Activated CD4-positive, alpha-beta T cell treated with anti-CD3 and anti-CD28 coated beads, Interleukin-2, amount 50 U/mL, for 4 hours (primary cell): ENCODE data around the gene RNF151.
A peak's percentile ranks its signal among the peaks of the same experiment; 100 is the strongest.

Experiments used
- DNase-seq, 2 experiments: peaks; one replicate each; pipeline ENCODE4 v3.0.0-alpha.2; 2020

RNF151 gene

DNA sequence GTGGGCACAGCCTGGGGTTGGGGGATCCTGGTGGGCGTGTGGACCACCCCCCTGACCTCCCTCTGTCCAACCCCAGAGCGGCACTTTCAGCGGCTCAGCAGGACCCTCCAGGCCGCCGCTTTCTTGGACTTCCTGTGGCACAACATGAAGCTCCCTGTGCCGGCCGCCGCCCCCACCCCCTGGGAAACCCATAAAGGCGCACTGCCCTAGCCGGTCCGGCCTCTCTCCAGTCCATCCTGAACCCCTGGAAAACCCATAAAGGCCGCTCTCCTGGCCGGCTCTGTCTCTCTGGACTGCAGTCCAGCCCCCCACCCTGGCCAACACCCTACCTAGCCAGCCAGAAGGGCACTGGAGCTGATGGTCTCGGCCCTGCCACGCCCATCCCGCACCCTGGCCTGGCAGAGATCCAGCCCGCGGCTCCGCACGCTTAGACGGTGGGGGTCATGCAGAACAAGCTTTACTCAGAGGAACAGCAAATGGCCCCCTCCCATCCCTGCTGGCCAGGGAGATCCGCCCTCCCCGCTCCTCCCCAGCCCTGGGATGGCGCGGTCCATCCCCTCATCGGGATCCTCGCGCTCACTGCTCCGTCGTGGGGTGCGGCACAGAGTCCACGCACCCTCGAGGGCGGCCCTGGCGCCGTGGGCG, 11.9 kb downstream of the RNF151 start:
- no peak for DNase-seq

DNA sequence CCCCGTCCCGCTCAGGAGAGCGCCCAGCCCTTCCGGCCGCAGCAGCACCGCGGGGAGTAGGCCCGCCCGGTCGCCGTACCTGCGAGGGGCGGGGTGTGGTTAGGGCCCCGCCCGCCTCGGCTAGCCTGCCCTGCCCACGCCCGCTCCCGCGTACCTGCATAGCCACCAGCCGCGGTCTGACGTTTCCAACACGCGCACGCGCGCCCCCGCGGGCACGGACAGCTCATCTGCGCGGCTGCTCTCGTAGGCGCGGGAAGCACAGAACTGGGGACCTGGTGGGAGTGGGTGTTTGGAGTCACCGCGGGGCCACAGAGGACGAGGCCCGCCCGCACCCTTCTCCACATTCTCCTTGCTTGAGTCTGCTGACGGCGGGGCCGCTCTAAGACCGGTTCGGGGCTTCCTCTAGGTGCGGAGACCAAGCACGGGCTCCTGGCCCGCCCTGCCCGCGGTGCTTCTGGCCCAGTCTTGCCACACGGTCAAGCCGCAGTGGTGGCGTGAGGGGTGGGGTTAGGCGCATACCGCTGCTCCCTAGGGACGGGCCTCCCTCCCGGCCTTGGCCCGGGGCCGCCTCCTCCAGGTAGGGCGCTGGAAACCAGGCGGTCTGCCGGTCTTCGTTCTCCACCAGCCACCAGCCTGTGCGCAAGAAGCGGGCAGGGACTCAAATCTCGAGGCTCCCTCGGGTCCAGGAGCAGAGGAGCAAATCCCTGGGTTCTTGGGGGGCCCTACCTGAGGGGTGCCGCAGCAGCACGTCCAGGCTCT, 12.8 kb downstream of the RNF151 start:
- DNase-seq = peak in 1 of 2 experiments; percentile 53

DNA sequence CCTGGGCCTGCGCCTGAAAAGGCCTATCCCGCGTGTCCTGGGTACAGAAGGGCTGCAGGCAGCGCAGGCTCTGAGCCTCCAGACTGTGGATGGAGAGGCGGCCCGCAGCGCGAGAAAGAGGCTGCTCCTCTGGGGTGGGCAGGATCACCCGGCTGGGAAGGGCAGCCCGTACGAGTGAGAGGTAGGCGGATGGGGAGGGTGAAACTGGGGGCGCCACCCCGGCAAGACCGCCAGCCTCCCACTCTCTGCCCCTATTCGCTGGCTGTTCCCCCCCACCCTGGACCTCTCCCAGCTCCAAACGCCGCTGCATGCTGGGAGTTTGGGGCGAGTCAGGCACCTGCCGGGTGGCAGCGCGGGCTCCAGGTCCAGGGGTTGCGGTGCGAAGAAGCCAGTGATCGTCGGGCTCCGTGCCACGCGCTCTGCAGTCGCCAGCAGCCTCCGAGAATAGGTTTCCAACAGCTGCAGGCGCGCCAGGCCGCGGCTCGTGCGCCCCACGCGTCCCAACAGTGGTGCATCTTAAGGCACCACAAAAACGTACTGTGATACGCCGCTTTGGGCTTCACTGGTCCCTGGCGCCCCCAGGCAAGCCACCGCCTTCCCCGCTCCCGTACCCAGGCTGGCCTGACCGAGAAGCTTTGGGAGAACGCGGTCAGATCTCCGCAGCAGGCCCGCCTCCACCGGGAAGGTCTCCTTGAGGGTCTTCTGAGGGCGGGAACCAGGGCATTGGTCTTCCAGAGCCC, 13.5 kb downstream of the RNF151 start:
- no peak for DNase-seq

DNA sequence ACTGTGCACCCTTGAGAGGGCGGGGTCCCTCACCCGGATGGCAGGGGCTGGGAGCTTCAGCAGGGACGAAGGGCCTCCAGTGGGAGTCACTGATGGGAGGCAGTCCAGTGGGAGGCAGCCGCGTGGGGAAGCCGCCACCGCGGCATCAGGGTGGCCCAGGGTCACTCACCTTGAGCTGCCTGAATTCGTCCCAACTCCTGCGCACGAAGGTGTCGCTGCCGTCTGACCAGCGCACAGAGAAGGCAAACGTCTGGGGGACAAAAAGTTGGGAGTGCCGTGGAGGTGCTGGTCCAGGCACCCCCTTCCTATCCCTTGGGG, 14.1 kb downstream of the RNF151 start:
- no peak for DNase-seq

DNA sequence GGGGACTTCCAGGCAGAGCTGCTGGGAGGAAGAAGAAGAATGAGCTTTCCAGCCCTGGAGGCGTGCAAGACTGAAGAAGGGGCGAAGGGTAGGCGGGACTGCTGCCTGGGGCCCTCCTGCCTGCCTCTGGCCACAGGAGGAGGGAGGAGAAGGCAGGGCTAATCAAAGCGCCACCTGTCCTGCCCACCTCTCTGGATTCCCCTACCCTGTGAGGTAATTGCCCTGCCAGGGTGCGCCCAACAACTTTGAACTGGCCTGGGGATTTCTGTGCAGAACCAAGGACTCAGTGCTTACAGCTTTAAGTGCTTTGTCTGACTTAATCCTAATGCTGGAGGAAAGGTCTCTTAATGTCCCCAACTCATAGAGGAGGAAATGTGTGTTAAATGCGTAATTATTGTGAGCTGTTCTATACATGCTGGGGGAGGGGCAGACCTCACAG, 14.8 kb downstream of the RNF151 start, which contains the start of gene NOXO1:
Gene NOXO1, minus strand, starts transcription at position 72 of the 439 bp plus-strand sequence. CDS start 290 bp downstream, outside the sequence.
- no peak for DNase-seq

DNA sequence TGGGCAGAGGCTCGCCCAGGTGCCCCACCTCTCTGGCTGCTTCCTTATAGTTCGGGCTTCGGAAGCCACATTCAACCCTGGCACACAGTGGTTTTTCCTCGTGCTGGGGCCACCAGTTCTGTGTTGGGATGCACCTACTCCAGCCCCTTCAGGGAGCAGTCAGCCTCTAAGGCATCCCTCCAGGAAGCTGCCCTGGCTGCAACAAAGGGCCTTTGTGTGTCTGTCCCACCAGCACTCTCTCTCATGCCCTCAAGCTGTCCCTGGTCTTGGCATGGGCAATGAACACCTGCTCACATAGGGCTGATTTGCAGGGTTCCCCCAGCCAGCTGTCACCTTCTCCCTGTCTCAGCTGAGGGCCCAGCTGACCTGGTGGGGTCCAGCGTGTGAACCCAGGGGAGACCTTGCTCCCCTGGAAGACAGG, 15.4 kb downstream of the RNF151 start:
- no peak for DNase-seq

DNA sequence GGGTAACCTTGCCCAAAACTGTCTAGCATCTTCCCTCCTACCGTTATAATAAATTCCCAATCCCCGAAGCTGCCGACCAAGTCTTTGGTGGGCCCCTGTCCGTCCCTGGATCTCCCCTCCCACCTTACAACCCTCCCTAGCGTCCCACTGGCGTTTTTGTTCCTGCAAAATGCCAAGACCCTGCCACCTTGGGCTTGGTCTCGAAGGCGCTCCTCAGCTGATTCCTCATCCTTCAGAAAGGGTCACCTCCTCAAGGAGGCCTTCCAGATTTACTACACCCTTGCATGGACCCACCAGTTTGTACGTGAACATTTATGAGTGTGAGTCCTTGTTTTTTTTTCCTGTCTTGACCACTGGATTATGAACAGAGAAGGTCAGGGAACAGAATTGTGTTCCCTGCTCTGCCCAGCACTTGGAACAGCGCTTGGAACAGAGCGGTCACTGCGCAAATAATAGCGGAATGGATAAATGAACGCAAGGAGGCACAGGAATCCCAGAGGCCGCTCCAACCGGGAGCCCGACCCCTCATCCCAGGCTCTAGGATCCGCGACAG, 16.4 kb downstream of the RNF151 start:
- DNase-seq = no peak

DNA sequence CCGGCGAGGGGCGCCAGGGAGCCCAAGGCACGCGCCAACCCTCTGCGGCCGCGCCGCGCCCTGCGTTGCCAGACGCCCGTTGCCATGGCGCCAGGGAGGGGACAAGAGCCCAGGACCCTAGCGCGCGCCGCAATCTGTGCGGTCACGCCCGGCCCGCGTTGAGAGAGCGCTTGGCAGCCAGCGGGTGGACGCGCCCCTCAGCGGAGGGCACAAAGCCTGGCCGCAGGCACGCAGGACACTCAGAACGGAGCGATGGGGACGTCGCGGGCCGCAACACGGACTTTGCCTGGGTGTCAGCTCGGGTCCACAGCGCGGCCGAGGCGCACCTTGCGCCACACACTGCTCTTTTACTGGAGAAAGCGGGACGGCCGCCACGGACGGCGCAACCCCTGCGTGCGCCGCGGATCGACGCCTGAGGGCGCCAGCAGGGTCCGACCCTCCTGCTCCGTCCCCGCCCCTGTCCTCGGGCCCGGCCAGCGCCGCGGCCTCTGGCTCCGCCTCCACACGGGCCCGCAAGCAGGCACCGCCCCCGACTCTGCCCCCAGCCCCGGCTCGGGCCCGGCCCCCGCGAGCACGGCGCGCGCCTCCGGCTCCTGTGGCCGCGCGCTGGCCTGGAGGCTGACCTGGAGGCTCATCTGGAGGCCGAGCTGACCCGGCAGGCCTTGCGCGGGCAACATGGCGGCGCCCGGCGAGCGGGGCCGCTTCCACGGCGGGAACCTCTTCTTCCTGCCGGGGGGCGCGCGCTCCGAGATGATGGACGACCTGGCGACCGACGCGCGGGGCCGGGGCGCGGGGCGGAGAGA, 17.1 kb downstream of the RNF151 start, which contains the start of gene GFER:
Gene GFER, plus strand, starts transcription at position 650 of the 803 bp plus-strand sequence. Its CDS starts 26 bp downstream, at position 676.
- peak in 1 of 2 experiments; percentile 39 for DNase-seq

DNA sequence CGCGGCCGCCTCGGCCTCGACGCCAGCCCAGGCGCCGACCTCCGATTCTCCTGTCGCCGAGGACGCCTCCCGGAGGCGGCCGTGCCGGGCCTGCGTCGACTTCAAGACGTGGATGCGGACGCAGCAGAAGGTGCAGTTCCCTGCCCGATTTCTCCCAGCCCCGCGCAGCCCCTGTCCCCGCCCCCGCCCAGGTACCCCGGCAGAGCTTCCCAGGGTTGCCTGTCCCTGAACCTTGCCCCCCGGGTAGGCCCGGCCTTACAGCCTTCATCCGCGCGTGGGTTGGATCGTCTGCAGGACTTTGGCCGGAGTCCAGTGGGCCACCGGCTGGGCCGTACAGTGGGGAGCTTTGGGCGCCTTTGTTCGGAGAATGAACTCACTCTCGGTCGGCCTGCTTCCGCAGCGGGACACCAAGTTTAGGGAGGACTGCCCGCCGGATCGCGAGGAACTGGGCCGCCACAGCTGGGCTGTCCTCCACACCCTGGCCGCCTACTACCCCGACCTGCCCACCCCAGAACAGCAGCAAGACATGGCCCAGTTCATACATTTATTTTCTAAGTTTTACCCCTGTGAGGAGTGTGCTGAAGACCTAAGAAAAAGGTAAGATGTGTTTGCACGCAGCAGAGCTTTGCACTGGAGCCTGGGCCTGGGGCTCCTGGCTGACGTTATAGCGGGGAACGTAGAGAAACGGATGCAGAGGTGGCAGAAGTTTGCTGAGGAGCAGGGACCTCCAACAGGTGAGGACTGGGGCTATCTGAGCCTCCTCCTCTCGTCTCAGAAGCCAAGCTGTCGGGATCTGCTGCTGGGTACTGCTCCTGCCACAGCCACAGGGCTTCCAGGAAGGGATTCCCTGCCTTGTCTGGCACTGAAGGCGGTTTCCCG, 17.9 kb downstream of the RNF151 start:
- DNase-seq = no peak

DNA sequence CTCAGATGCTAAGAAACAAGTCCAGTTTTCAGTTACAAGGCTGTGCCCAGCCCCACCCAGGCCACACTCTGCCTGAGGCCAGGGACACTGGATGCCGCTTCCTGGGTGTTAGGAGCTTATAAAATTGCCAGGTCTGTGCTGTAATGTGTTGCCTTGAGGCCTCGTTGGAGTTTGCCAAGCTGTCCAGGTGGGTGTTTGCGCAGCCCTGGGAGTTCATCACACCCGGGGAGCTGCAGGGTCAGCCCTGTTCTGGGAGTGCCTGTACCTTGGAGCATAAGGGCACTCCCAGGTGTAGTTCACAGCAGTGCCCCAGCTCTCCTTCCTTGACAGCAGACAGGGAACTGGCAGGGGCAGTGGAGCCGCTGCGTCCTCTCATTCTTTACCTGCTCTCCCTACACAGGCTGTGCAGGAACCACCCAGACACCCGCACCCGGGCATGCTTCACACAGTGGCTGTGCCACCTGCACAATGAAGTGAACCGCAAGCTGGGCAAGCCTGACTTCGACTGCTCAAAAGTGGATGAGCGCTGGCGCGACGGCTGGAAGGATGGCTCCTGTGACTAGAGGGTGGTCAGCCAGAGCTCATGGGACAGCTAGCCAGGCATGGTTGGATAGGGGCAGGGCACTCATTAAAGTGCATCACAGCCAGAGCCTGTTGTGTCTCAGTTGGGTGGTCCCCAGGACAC, 19.0 kb downstream of the RNF151 start:
- no peak for DNase-seq

DNA sequence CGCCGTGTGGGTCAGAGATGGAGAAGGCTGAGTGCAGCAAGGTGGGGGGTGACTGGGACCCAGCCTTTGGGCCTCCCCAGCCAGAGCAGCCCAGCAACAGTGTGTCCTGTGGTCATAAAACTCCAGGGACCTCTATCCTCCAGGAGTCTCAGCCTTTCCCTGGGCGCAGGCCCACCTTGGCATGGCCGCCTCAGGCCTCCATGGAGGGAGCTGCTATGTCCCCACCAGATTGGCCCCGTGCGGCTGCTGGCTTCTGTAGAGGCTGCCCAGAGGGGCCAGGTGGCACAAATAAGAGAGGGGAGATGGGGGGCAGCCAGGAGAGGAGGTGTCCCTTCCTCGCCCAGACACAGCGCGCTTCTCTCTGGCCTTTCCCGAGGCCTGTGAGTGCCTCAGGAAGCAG, 20.5 kb downstream of the RNF151 start:
- no peak for DNase-seq

DNA sequence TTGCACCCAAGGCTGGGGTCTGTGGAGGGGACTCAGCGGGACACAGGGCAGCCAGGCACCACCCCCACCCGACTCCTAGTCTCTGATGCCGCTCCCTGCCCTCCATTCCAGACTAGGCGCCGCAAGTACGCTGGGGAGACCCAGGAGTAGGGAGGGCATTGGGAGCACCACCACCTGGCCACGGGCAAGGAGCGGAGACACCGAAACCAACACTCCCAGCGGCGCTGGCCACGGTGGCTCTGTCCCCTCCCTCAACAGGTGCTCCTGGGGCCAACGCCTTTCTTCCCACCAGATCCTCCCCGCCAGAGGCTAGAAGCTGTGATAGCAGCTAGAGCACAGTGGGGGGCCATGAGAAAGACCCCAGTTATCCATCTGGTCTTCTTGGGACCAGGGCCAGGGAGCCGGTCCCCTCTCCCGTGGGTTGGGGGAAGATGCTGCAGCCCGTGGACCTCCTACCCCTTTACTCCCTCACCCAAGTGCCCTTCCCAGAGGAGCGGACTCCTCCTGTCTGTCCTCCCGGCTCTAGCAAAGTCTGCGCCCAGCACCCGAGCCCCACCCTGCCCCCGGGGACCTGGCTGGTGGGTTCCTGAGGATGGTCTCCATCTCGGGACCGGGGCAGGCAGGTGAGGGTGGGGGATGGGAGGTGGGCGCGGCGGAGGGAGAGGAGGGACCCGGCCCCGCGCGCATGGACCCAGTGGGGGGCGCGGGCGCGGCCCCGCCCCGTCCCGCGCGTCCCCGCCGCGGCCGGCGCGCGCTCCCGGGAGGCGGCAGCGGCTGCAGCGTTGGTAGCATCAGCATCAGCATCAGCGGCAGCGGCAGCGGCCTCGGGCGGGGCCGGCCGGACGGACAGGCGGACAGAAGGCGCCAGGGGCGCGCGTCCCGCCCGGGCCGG, 22.8 kb downstream of the RNF151 start, which contains the start of gene SYNGR3:
Gene SYNGR3, plus strand, starts transcription at position 762 of the 892 bp plus-strand sequence. CDS start 133 bp downstream, outside the sequence.
- no peak for DNase-seq

DNA sequence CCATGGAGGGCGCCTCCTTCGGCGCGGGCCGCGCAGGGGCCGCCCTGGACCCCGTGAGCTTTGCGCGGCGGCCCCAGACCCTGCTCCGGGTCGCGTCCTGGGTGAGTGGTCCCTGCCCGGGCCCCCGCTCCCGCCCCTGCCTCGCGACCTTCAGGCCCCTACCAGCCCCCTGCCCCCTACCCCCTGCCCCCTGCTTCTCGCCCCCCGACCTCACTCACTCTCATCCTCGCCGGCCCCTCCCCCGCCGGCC, 23.4 kb downstream of the RNF151 start:
- no peak for DNase-seq

DNA sequence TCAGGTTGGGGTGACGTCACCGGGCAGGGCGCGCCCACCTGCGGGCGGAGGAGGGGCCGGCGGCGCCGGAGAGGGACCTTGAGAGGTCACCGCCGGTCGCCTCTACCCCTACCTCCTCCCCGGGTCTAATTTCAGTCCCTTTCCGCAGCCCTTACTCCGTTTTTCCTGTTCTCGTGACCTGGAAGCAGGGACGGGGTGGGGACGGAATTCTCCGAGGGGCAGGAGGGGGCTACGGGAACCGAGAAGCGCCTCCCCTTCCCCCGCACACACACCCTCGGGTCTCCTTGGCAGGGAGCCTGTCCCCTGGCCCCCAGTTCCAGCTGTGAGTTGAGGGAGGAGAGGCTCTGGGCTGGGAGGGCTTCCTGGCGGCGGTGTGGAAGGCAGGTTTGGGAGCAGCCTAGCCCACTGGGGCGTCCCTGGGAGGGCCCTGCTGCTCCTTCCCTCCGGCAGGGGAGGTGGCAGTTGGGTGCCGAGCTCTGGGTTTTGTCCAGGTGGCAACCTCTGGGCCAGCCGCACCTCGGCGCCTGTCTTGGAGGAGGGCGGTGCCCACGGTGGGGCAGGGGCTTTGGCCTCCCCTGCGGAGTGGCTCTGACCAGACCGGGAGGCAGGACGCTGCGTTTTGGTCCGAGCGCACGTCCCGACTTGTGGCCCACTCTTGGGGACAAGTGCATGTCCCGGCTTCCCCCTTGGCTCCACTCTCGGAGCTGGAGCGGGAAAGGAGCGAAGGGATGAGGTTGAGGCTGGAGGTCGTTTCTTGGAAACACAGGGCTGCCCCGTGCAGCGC, 23.9 kb downstream of the RNF151 start:
- DNase-seq = no peak

DNA sequence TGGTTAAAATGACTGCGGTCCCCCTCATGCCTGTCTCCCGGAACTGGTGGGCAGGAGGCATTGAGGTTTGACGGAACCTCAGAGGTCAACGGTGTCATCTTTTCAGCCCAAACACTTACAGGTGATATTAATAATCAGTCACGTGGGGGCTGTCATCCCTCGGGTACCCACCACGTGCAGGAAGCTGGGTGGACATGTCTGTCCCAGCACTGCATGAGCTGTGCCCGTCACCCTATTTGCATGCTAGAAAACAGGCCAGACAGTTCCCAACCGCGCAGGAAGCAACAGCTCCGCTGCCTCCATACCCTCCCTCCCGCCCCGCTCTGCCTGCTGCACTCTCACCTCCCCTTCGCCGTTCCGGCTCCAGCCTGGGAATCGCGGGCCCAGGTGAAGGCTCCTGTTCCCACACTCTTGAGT, 24.5 kb downstream of the RNF151 start:
- peak; percentile 32 to 42 for DNase-seq

DNA sequence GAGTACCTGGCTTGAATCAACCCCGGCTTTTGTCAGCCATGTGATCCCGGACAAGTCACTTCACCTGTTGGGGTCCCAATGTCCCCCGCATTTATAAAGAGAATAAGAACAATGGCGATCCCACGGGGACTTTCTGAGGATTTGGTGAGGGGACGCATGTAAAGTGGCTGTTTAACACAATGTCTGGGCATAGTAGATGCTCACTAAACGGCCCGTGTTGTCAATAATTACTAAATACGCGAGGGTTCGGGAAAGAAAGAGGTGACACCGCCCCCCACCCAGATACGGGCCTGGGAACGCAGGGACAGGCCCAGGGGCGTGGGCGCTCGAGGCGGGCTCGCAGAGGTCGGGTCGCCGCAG, 24.9 kb downstream of the RNF151 start:
- DNase-seq = no peak

DNA sequence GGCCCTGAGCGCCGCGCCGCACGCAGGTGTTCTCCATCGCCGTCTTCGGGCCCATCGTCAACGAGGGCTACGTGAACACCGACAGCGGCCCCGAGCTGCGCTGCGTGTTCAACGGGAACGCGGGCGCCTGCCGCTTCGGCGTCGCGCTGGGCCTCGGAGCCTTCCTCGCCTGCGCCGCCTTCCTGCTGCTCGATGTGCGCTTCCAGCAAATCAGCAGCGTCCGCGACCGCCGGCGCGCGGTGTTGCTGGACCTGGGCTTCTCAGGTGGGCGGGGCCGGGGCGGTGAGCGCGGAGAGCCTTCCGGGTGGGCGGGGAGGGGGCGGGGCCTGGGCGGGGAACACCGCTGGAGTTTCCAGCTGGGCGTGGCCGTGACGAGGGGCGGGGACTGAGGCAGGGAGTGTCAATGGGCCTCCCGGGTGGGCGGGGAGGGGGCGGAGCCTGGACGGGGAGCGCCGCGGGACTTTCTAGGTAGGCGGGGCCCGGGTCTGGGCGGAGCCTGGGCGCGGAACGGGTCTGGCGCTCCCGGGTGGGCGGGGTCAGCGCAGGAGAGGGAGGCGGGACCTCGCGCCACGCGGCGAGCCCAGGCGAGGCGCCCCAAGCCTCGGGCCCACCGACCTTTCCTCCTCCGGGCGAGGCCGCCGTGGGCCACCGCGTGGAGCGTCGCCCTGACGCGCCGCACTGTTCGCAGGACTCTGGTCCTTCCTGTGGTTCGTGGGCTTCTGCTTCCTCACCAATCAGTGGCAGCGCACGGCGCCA, 25.5 kb downstream of the RNF151 start:
- DNase-seq = peak; percentile 99

DNA sequence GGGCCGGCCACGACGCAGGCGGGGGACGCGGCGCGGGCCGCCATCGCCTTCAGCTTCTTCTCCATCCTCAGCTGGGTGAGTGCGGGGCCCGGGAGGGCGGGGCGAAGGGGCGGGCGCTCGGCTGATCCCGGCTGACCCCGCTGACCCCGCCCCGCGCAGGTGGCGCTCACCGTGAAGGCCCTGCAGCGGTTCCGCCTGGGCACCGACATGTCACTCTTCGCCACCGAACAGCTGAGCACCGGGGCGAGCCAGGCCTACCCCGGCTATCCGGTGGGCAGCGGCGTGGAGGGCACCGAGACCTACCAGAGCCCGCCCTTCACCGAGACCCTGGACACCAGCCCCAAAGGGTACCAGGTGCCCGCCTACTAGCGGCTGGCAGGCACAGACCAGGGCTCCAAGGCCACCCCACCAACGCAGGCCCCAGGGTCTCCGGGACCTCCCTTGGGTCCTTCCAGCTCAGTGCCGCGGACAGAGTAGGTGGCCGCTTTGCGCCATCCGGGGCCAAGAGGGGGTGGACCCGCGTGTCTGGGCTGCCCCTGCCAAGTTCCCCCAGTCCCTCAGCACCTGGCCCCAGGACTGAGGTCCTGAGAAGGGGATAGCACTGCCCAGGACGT, 26.2 kb downstream of the RNF151 start:
- no peak for DNase-seq
